Stimulated activated CD4-positive, alpha-beta T cell treated with anti-CD3 and anti-CD28 coated beads, Interleukin-15, amount 100 ng/mL, for 1 hour (primary cell): Measurements from ENCODE around the gene GALNT15.

Experiments
- DNase-seq, 2 donors: peaks; one replicate each; pipeline ENCODE4 v3.0.0-alpha.2; 2020; ENCODE audit warnings: low read depth in 1 of 2, low spot score in 1 of 2

GALNT15 gene

GRCh38 chr3:16252243-16252978 lies 77.9 kb downstream of the GALNT15 start:
- DNase-seq = no peak

DNA sequence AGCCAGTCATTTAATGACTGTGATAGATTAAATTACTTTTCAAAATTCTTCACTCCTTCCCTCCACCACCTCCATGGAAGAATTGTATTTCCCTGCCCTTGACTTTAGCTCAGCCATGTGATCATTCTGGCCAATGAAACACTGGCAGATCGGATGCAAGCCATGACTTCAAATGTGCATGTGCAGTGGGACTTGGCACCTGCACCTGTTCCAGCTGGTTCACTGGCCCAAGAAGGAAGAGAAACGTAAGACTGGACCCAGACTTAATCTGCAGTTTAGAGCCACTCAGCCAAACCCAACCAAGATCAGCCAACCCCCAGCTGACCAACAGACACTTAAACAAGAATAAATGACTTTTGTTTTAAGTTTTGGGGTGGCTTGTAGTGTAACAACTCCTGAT lies 78.5 kb downstream of the GALNT15 start:
- no peak for DNase-seq

GRCh38 chr3:16253601-16254000 lies 79.1 kb downstream of the GALNT15 start:
- no peak for DNase-seq

- DNase-seq = no peak
Measured at GRCh38 chr3:16254916-16255315, 80.4 kb downstream of the GALNT15 start.

- no peak for DNase-seq
Measured at GRCh38 chr3:16255326-16255725, 80.8 kb downstream of the GALNT15 start.

- no peak for DNase-seq
Measured at GRCh38 chr3:16255726-16256125, 81.2 kb downstream of the GALNT15 start.

GRCh38 chr3:16257309-16257708 lies 82.8 kb downstream of the GALNT15 start:
- no peak for DNase-seq

DNA sequence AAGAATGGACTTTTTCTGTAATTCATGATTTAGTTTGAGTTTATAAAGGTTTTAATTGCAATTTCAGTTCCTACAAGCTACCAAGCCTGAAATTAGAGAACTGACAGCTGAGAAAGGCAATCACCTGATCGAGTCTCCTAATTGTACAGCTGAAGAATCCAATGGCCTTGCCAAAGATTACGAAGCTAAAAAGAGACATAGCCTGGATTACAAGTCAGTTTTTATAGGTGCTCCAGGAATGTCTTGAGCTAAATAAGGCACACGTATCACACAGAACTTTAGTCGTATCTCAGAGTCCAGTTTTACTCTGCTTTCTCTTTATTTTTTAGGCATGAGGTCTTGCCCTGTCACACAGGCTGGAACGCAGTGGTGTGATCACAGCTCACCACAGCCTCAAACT lies 83.7 kb downstream of the GALNT15 start:
- DNase-seq = no peak

DNA sequence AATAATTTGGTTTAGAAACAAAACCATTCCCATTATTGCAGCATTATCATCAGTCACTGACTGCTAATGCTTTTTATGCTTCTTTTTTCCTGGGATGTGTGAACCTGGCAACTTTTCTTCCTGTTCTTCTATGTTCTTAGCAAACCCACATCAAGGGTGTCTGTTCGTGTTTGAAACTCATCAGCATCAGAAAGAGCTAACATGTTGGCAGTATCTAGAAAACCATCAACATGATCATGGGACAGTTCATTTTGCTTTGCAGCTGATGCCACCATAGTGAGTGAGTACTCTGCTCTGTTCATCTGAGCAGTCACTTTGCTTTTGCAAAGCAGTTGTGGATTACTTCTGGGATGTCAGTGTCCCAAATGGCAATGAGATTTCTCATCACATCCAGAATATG lies 84.4 kb downstream of the GALNT15 start:
- DNase-seq = no peak

DNA sequence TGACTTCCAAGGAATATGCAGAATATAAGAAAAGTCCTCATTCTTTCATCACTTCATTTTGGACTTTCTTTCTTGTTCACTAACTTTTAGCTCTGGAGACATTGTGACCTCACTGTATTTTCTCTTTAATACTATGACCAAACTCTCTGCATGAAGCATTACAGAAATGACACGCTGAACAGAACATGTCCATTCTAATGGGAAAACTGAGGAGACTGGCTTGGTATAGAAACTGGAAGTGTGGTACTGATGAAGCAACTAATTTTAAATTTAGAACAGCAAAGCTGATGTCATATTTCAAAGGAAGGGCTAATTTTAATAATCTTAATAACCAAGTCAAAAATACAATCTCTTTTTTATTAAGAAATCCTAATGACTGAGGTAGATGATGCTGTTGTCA lies 85.6 kb downstream of the GALNT15 start:
- no peak for DNase-seq

GRCh38 chr3:16262174-16262573 lies 87.7 kb downstream of the GALNT15 start:
- DNase-seq = no peak

DNA sequence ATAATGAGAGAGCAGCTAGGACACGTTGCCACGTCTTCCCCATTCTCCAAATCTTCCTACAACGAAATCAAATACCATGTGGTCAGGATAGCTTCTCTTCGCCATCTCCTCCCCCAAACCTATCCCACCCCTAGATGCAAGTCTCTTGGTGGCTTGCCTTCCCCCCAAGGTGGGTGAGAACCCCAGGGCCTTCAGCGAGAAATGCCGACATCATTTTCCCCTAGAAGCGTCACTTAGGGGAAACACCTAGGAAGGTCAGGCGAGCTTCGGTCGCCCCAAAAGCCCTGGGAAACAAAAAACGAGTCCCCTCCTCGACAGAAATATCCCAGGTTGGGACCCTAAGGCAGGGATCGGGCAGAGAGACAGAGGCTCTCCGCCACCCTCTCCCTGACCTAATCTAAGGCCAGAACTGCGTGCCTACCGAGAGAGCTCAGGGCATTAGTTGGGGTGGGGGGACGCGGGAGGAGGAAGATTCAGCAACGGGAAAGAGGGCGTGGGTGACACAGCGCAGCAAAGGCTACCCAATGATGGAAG lies 89.8 kb downstream of the GALNT15 start:
- DNase-seq = no peak

DNA sequence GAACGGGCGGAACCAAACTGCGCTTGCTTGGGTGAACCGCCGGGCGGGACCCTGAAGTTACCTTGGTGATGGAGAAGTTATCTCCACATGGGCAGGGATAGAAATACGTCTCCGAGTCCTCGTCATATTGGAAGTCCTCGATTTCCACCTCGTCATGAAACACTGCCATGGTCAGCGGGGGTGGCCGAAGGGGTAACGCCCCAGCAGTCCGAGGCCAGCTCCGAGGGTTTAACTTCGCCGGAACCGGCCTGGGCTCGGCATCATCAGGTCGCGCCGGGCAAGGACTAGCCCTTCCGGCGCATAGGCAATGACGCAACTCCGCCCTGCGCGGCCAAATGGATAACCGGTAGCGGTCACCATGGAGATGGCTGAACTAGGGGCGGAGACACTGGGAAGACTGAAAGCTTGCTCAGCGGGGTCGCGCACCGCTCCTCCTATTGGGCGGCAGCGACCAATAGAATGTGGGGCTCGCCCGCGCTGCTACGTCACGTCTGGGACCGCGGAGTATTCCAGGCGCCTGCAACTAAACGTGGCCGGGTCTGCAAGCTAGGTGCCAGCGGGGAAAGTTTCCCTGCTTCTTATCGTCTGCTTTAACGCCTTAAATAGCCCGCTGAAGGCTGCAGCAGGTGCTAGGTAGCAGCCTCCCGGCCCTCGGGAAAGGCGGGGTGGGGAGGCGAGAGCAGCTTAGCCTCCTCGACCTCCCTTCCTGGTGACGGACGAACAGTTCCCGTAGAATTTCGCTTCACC lies 90.4 kb downstream of the GALNT15 start, which contains the start of the genes DPH3 and OXNAD1:
DPH3 (minus strand) TSS at position 236 of the 747 bp plus-strand sequence; CDS start at position 169, 67 bp downstream.
OXNAD1 (plus strand) TSS at position 505 of the 747 bp plus-strand sequence. CDS start 5,741 bp downstream, outside the sequence.
- peak; percentile 93 to 97 for DNase-seq

DNA sequence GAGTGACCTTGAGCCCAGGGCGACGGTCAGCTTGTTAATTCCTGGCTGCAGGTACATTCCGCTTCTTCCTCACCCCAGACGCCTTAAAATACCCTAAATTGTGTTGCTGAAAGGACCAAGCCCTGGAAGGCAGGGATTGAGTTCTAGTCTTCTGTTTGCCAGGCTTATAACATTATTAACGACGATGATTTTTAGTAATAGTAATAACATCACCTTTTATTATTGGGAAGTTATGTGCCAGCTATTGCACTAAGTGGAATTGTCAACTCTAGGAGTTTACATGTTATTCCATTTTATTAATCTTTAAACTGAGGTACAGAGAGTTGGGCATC lies 90.9 kb downstream of the GALNT15 start:
- no peak for DNase-seq

DNA sequence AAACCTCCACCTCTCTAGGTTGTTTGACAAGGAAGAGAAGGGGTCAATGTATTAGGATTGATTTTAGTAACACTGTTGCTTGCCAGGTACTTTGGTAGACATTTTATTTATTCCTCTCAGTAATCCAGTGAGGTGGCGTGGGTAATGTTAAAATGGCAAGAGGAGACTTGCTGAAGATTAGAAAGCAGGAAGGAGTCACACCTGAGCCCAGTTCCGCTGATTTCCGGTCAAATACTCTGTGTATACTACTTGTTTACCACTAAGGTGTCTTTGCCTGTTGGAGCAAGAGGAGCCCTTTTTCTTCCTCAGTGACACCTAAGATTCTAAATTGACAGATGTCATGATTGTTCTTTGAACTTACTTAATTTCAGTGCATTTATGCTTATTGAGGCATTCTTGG lies 92.2 kb downstream of the GALNT15 start:
- no peak for DNase-seq

DNA sequence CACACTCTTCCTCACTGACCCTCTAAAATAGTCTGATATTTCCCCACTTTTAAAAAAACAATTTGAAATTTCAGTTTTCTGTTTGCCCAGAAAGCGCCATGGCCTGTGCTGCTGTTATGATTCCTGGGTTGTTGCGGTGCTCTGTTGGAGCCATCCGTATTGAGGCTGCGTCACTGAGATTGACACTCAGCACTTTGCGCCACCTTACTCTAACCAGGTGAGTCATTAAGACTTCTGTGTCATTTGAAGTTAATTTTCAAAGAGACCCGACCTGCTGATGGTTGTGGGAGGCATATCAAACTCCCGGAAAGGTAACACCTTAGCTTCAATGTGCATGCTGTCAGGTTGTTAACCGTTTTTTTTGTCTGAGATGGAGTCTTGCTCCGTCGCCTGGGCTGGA lies 96.4 kb downstream of the GALNT15 start:
- DNase-seq = no peak

DNA sequence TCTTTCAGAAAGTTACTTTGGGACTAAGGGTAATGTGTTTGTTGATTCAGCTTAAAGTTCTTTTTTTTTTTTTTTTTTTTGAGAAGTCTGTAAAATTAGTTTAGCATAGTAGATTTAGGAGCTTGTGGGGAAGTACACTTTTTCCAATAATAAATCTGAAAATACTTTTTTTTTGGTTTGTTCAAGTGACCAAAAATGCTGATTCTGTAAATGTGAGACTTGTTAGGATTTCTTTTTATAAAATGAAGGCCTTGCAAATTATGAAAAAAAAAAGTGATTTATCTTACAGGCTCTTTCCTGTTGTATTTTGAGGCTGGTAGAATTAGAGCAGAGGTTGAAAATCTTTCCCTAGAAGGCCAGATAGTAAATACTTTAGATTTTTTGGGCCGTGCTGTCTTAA lies 98.1 kb downstream of the GALNT15 start:
- DNase-seq = no peak

GRCh38 chr3:16273867-16274266 lies 99.4 kb downstream of the GALNT15 start:
- no peak for DNase-seq

DNA sequence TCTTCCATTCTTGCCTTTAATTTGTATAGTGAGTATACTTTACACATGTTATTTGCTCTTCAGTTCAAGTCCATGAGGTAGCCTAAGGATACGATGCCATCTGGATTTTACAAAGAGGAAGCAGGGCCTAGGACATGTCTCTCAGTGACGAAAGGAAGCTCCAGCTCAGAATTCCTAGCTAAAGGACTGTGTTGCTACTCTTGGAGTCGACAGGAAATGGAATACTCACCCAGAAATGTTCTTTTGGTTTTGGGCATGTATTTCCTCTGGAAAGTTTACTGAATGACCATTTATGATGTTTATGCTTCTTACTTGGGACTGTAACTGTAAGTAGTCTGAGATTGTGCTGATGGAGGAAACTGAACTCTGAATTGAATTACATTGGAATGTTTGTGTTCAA lies 103.0 kb downstream of the GALNT15 start:
- no peak for DNase-seq

DNA sequence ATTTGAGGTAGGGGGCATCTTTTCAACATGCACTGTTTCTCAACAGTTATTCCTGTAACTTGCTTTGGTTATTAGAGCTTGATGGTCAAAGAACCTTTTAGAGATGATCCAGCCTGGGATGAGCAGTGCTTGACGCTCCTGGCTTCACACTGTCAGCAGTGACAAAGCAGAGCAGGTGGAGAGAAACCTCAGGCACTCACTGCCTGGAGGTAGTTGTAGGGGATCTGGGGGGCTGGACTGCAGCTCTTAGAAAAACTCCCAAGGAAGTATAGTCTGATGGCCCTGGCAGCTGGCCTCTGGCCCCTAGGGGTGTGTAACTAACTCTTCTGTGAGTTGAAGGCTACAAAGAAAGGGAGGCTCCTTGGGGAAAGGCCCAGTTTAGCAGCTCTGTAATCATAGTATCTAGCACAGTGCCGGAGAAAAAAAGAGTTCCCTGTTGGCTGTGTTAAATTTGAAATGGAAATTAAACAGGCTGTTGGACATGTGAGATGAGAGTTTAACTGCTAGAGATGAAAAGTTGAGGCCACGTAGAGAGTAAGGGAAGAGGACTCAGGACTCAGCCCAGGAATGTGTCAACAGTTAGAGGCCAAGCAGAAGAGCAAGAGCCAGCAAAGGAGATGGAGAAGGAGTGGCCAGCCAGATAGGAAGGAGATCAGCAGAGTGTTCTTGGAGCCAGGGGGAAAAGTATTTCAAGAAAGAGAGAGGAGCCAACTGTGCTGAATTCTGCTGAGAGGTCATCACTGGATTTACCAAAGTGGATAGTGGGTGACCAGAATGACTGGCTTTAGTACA lies 104.7 kb downstream of the GALNT15 start:
- no peak for DNase-seq

DNA sequence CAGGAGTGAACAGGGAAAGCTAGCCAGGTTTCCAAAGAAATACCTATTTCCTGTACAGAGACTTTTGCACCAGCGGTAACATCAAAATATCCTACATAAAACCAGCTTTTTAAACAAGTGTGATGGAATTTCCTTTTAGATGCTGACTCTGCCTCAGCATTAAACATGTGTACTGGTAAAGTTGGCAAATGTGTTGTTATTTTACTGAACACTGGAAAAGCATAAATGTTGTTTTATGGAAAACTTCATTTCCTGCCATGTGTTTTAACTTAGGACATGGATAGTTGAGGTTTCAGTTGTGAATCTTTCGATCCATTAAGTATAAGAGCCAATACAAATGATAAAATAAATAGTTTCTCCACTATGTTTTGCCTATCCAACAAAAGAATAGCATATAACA lies 106.2 kb downstream of the GALNT15 start:
- no peak for DNase-seq
